NB4 (cell line): ENCODE data around the gene MMGT1.

Experiments
- DNase-seq: peaks from one replicate; pipeline ENCODE4 v3.0.0; 2010; ENCODE audit warnings: low read depth
- H3K4me3 ChIP-seq: one replicate; pipeline ENCODE4 v1.5.1; 2011; ENCODE audit warnings: mild to moderate bottlenecking, low read depth, low read length, moderate library complexity
- CTCF ChIP-seq: IDR thresholded peaks from one replicate; pipeline ENCODE4 v1.5.1; 2012; ENCODE audit warnings: low read depth, low read length
- MAX ChIP-seq: IDR thresholded peaks from 2 replicates; pipeline ENCODE4 v1.6.1; 2011; ENCODE audit warnings: low read depth, low read length
- MYC ChIP-seq: IDR thresholded peaks from 2 replicates; pipeline ENCODE4 v1.6.1; 2011; ENCODE audit warnings: low read depth, low read length
- POLR2A ChIP-seq: IDR thresholded peaks from 2 replicates; pipeline ENCODE4 v1.6.1; 2011; ENCODE audit warnings: mild to moderate bottlenecking; ENCODE audit not compliant: insufficient read length; ENCODE audit errors: extremely low read depth

Gene MMGT1

GRCh38 chrX:135914404-135914803 lies 59.4 kb downstream of the MMGT1 start:
- H3K4me3 ChIP-seq: no peak overlapping the region
- no peak for DNase-seq
- TF ChIP-seq MAX (no peak), CTCF (no peak), POLR2A (no peak), MYC (no peak)
